Measurements from ENCODE around the gene MALRD1. TPM values are rescaled to one million over a fixed set of nuclear protein-coding genes. Genes with fewer than 3 reads are reported as not detected.

MALRD1 gene
- total and polyA plus RNA-seq, 4 donors = 0.17 to 17.9 (median 4.1) TPM

- Histone ChIP-seq H3K4me3 (no peak overlapping the region), H3K4me1 (ENCODE audit: control insufficient read depth in 5 of 5, insufficient read depth in 5 of 5, low read length in 5 of 5) (no peaks in the 10 kb centered on the region), H3K9me3 (ENCODE audit: control insufficient read depth in 4 of 4, insufficient read depth in 3 of 4, low read length in 3 of 4) (no peaks in the 10 kb centered on the region), H3K36me3 (ENCODE audit: control insufficient read depth in 4 of 4, insufficient read depth in 4 of 4, low read length in 4 of 4) (no peaks in the 10 kb centered on the region), H3K27me3 (ENCODE audit: control insufficient read depth in 3 of 3, insufficient read depth in 3 of 3, low read length in 2 of 3) (no peaks in the 10 kb centered on the region), H3K9ac (ENCODE audit: insufficient read depth in 1 of 2, low read length in 2 of 2) (no peak overlapping the region), H3K27ac (ENCODE audit: low read depth in 1 of 2, low read length in 1 of 2) (no peak overlapping the region)
- TF ChIP-seq, protein P1, sequence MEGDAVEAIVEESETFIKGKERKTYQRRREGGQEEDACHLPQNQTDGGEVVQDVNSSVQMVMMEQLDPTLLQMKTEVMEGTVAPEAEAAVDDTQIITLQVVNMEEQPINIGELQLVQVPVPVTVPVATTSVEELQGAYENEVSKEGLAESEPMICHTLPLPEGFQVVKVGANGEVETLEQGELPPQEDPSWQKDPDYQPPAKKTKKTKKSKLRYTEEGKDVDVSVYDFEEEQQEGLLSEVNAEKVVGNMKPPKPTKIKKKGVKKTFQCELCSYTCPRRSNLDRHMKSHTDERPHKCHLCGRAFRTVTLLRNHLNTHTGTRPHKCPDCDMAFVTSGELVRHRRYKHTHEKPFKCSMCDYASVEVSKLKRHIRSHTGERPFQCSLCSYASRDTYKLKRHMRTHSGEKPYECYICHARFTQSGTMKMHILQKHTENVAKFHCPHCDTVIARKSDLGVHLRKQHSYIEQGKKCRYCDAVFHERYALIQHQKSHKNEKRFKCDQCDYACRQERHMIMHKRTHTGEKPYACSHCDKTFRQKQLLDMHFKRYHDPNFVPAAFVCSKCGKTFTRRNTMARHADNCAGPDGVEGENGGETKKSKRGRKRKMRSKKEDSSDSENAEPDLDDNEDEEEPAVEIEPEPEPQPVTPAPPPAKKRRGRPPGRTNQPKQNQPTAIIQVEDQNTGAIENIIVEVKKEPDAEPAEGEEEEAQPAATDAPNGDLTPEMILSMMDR (IDR thresholded peaks at IDR 0.05; ENCODE audit: control extremely low read depth, extremely low read depth) = no peak
- no peak for DNase-seq
- no peak for ATAC-seq (ENCODE audit: insufficient read depth, low FRiP score)
- 90 to 95% methylated on average over 4 of the region's 4 CpGs for WGBS, 2 donors
Observed at GRCh38 chr10:19302117-19302516, 253.5 kb downstream of the MALRD1 start.

DNA sequence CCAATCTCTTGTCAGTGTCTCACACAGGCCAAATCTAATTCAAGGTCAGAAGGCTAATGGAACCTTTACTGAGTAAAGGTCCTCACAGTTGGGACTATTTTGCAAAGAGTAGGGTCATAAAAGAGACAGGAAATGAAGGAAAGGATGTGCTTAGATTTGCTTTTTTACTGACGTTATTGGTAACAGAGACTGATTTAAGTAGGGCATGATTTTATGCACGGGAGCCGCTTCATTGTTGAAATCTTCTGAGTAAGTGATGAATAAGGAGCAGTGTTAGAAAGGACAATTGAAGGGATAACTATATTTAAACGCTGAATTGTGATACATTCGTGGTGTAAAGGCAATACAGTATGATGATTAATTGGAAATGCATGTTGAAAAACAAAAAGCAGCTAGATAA, 261.5 kb downstream of the MALRD1 start:
- TF ChIP-seq, protein P1 (IDR thresholded peaks at IDR 0.05; ENCODE audit: control extremely low read depth, extremely low read depth) = no peak

DNA sequence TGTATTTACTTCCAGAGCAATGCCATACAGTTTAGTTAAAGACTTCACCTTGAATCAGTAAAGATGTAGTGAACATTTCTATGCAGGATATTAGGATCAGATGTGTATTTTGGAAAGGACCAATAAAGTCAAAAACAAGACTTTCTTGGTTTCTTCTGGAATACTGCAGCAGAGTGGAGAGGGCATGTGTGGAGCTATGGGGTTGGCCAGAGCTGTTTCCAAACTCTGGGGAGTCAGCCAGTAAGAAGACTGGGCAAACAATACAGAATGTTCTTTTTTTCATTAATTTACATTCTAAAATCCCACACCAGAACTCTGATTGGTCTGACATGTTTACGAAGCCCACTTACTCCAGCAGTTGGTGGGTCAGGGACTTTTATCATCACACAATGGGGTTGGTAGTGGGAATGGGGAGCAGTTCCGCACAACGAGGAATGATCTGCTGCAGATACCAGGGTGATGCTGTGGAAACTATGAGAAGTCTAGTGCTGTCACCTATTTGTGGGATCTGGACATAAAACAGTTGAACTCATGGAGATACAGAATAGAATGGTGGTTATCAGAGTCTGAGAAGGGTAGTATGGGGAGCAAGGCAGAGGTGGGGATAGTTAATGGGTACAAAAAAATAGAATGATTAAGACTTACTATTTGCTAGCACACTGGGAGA, 267.7 kb downstream of the MALRD1 start:
- Histone ChIP-seq H3K36me3 (ENCODE audit: control insufficient read depth in 4 of 4, insufficient read depth in 4 of 4, low read length in 4 of 4) (no peaks in the 10 kb centered on the region), H3K4me1 (ENCODE audit: control insufficient read depth in 5 of 5, insufficient read depth in 5 of 5, low read length in 5 of 5) (no peaks in the 10 kb centered on the region), H3K27ac (ENCODE audit: low read depth in 1 of 2, low read length in 1 of 2) (no peak overlapping the region), H3K9me3 (ENCODE audit: control insufficient read depth in 4 of 4, insufficient read depth in 3 of 4, low read length in 3 of 4) (no peaks in the 10 kb centered on the region), H3K27me3 (ENCODE audit: control insufficient read depth in 3 of 3, insufficient read depth in 3 of 3, low read length in 2 of 3) (no peaks in the 10 kb centered on the region), H3K9ac (ENCODE audit: insufficient read depth in 1 of 2, low read length in 2 of 2) (no peak overlapping the region), H3K4me3 (no peak overlapping the region)
- 93 to 96% methylated on average over 3 of the region's 3 CpGs for WGBS, 2 donors
- TF ChIP-seq, protein P1 (IDR thresholded peaks at IDR 0.05; ENCODE audit: control extremely low read depth, extremely low read depth) = no peak
- ATAC-seq (ENCODE audit: insufficient read depth, low FRiP score) = no peak
- no peak for DNase-seq

More for the DNA sequence above, 261.5 kb downstream of the MALRD1 start:
- H3K9me3 ChIP-seq (ENCODE audit: control insufficient read depth in 4 of 4, insufficient read depth in 3 of 4, low read length in 3 of 4) = no peaks in the 10 kb centered on the region
- H3K4me3 ChIP-seq = no peak overlapping the region
- H3K27ac ChIP-seq (ENCODE audit: low read depth in 1 of 2, low read length in 1 of 2) = no peak overlapping the region
- H3K27me3 ChIP-seq (ENCODE audit: control insufficient read depth in 3 of 3, insufficient read depth in 3 of 3, low read length in 2 of 3) = no peaks in the 10 kb centered on the region
- WGBS, 2 donors = 59 to 62% methylated on average over 5 of the region's 5 CpGs
- H3K9ac ChIP-seq (ENCODE audit: insufficient read depth in 1 of 2, low read length in 2 of 2) = no peak overlapping the region
- DNase-seq (no peak), ATAC-seq (ENCODE audit: insufficient read depth, low FRiP score) (no peak)
- no peaks in the 10 kb centered on the region for H3K4me1 ChIP-seq (ENCODE audit: control insufficient read depth in 5 of 5, insufficient read depth in 5 of 5, low read length in 5 of 5)
- no peaks in the 10 kb centered on the region for H3K36me3 ChIP-seq (ENCODE audit: control insufficient read depth in 4 of 4, insufficient read depth in 4 of 4, low read length in 4 of 4)

- Histone ChIP-seq H3K36me3 (ENCODE audit: control insufficient read depth in 4 of 4, insufficient read depth in 4 of 4, low read length in 4 of 4) (no peaks in the 10 kb centered on the region), H3K9ac (ENCODE audit: insufficient read depth in 1 of 2, low read length in 2 of 2) (no peak overlapping the region), H3K27me3 (ENCODE audit: control insufficient read depth in 3 of 3, insufficient read depth in 3 of 3, low read length in 2 of 3) (no peaks in the 10 kb centered on the region), H3K9me3 (ENCODE audit: control insufficient read depth in 4 of 4, insufficient read depth in 3 of 4, low read length in 3 of 4) (no peaks in the 10 kb centered on the region), H3K4me3 (no peak overlapping the region), H3K27ac (ENCODE audit: low read depth in 1 of 2, low read length in 1 of 2) (no peak overlapping the region), H3K4me1 (ENCODE audit: control insufficient read depth in 5 of 5, insufficient read depth in 5 of 5, low read length in 5 of 5) (no peaks in the 10 kb centered on the region)
- TF ChIP-seq, protein P1 (IDR thresholded peaks at IDR 0.05; ENCODE audit: control extremely low read depth, extremely low read depth) = no peak
- DNase-seq = no peak
- WGBS, 2 donors = 99 to 100% methylated on average over 1 of the region's 1 CpG
- ATAC-seq (ENCODE audit: insufficient read depth, low FRiP score) = no peak
Observed at GRCh38 chr10:19317952-19318351, 269.4 kb downstream of the MALRD1 start.
